ENCODE results near the gene NDUFS6.

- TF ChIP-seq, protein P1, sequence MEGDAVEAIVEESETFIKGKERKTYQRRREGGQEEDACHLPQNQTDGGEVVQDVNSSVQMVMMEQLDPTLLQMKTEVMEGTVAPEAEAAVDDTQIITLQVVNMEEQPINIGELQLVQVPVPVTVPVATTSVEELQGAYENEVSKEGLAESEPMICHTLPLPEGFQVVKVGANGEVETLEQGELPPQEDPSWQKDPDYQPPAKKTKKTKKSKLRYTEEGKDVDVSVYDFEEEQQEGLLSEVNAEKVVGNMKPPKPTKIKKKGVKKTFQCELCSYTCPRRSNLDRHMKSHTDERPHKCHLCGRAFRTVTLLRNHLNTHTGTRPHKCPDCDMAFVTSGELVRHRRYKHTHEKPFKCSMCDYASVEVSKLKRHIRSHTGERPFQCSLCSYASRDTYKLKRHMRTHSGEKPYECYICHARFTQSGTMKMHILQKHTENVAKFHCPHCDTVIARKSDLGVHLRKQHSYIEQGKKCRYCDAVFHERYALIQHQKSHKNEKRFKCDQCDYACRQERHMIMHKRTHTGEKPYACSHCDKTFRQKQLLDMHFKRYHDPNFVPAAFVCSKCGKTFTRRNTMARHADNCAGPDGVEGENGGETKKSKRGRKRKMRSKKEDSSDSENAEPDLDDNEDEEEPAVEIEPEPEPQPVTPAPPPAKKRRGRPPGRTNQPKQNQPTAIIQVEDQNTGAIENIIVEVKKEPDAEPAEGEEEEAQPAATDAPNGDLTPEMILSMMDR (IDR thresholded peaks at IDR 0.05), result no peak
- TF ChIP-seq EP300 (IDR thresholded peaks at IDR 0.05), result no peak
Observed at GRCh38 chr5:1836891-1837880, 36.0 kb downstream of the NDUFS6 start.
